Thyroid gland (tissue), 4 donors: ENCODE results near the gene PEPD.

Experiments
- POLR2A ChIP-seq, 2 donors: fragments of 450-650 bp; IDR thresholded peaks; one replicate each; pipeline ENCODE4 v1.6.1; 2017; ENCODE audit warnings: antibody characterized with exemption in 2 of 2, mild to moderate bottlenecking in 2 of 2, moderate library complexity in 1 of 2
- TF ChIP-seq, protein P1 (sequence below), 6 experiments: fragments of 200-600 bp in 3 of 6; fragments of 450-650 bp in 3 of 6; sonication (generic) in 3 of 6; IDR thresholded peaks; one replicate each; pipeline ENCODE4 v1.5.1; 2016 to 2019; ENCODE audit warnings: antibody characterized with exemption in 6 of 6, mild to moderate bottlenecking in 2 of 6, inconsistent platforms in 1 of 6, moderate library complexity in 1 of 6

DNA sequence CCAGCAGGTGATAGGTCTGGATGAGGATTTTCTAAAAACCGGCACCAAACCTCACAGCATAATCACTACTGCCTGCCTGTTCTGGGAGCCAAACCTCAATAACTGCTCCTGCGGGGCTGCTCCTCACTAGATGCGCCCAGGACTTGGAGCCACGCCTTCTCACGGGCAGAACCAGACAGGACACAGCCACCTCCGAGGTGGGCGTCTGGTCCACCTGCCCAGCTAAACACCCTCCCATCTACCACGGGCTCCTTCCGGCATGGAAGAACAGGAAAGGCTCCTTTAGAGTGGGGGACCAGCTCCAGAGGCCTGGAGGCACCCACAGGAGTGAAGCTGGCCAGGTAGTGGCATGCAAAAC, 73.5 kb downstream of the PEPD start:
- TF ChIP-seq, protein P1, sequence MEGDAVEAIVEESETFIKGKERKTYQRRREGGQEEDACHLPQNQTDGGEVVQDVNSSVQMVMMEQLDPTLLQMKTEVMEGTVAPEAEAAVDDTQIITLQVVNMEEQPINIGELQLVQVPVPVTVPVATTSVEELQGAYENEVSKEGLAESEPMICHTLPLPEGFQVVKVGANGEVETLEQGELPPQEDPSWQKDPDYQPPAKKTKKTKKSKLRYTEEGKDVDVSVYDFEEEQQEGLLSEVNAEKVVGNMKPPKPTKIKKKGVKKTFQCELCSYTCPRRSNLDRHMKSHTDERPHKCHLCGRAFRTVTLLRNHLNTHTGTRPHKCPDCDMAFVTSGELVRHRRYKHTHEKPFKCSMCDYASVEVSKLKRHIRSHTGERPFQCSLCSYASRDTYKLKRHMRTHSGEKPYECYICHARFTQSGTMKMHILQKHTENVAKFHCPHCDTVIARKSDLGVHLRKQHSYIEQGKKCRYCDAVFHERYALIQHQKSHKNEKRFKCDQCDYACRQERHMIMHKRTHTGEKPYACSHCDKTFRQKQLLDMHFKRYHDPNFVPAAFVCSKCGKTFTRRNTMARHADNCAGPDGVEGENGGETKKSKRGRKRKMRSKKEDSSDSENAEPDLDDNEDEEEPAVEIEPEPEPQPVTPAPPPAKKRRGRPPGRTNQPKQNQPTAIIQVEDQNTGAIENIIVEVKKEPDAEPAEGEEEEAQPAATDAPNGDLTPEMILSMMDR (IDR thresholded peaks at IDR 0.05) = no peak
- TF ChIP-seq POLR2A (IDR thresholded peaks at IDR 0.05) = no peak
